ENCODE measurements around the gene UBC.

Gene UBC

GRCh38 chr12:124862768-124863415, 51.6 kb downstream of the UBC start:
- DNase-seq = no peak

- DNase-seq = no peak
Observed at GRCh38 chr12:124861898-124862676, 52.4 kb downstream of the UBC start.
